ENCODE data around the gene NIPAL4. TPM values are rescaled to one million over a fixed set of nuclear protein-coding genes. Genes with fewer than 3 reads are reported as not detected.

Gene NIPAL4
- total RNA-seq, 1 donor from 2014 or later = not detected

Other genes starting within 250 kb of the NIPAL4 start
- 27.6 TPM for gene CYFIP2, start 194.1 kb upstream of the NIPAL4 start, total RNA-seq
- gene ADAM19, start 115.6 kb downstream of the NIPAL4 start, total RNA-seq = 8.4 TPM
- gene SOX30, start 192.2 kb downstream of the NIPAL4 start, total RNA-seq = 0.13 TPM
- not detected for gene C5orf52, start 211.3 kb downstream of the NIPAL4 start, total RNA-seq

Data from Right ventricle myocardium superior (tissue), 1 donor.